Fibroblast of lung (primary cell): ENCODE data around the gene PLEKHA7.
A peak's percentile ranks its signal among the peaks of the same experiment; 100 is the strongest.

ENCODE experiments used
- EZH2 ChIP-seq: IDR thresholded peaks from 2 replicates; pipeline ENCODE4 v1.5.1; 2012; ENCODE audit warnings: low read length, control low read depth, mild to moderate bottlenecking; ENCODE audit errors: missing control alignments
- TF ChIP-seq, protein P1 (sequence below), 2 donors: IDR thresholded peaks in 1 of 2; conservative IDR thresholded peaks in 1 of 2; 1 replicate in 1 of 2; 2 replicates in 1 of 2; pipeline ENCODE4 v1.5.1; 2011 to 2012; ENCODE audit warnings: low read length in 2 of 2, control low read depth in 1 of 2, inconsistent platforms in 1 of 2, low read depth in 1 of 2, mild to moderate bottlenecking in 1 of 2

DNA sequence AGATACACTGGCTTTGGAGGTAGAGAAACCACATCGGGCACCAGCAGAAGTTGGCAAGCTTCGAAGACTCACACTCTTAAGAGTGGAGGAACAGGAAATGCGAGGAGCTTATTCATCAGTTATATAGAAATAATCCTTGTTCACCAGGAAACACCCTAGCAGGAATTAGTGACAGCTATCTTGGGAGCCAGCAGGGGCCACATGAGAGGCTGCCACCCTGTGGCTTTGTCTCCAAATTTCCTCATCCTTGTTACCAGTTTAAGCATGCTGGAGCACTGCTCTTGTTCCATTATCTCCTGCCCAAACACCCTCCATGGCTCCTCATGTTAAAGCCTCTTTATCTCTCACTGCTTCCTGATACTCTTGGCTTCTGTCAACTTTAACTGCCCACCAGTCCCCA is 131.0 kb downstream of the PLEKHA7 start:
- TF ChIP-seq, protein P1, sequence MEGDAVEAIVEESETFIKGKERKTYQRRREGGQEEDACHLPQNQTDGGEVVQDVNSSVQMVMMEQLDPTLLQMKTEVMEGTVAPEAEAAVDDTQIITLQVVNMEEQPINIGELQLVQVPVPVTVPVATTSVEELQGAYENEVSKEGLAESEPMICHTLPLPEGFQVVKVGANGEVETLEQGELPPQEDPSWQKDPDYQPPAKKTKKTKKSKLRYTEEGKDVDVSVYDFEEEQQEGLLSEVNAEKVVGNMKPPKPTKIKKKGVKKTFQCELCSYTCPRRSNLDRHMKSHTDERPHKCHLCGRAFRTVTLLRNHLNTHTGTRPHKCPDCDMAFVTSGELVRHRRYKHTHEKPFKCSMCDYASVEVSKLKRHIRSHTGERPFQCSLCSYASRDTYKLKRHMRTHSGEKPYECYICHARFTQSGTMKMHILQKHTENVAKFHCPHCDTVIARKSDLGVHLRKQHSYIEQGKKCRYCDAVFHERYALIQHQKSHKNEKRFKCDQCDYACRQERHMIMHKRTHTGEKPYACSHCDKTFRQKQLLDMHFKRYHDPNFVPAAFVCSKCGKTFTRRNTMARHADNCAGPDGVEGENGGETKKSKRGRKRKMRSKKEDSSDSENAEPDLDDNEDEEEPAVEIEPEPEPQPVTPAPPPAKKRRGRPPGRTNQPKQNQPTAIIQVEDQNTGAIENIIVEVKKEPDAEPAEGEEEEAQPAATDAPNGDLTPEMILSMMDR (conservative IDR thresholded peaks at IDR 0.05 in 1 of 2, IDR thresholded peaks at IDR 0.05 in 1 of 2; ENCODE audit: low read depth in 1 of 2, low read length in 2 of 2): peak in 1 of 2 donors; percentile 16
- no peak for TF ChIP-seq EZH2
